ENCODE data around the gene PSTPIP2. TPM values are rescaled to one million over a fixed set of nuclear protein-coding genes. Genes with fewer than 3 reads are reported as not detected.

PSTPIP2 gene
- total and polyA plus RNA-seq, 2 of the 13 experiments (the other 11 are each of a cell fraction or from before 2014, with no cell fraction given): 0.25 to 0.27 TPM

- TF ChIP-seq, protein P1, sequence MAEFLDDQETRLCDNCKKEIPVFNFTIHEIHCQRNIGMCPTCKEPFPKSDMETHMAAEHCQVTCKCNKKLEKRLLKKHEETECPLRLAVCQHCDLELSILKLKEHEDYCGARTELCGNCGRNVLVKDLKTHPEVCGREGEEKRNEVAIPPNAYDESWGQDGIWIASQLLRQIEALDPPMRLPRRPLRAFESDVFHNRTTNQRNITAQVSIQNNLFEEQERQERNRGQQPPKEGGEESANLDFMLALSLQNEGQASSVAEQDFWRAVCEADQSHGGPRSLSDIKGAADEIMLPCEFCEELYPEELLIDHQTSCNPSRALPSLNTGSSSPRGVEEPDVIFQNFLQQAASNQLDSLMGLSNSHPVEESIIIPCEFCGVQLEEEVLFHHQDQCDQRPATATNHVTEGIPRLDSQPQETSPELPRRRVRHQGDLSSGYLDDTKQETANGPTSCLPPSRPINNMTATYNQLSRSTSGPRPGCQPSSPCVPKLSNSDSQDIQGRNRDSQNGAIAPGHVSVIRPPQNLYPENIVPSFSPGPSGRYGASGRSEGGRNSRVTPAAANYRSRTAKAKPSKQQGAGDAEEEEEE (CRISPR knock-in tag; IDR thresholded peaks at IDR 0.05; ENCODE audit: borderline replicate concordance): peak; percentile 80; the same call in 1 of the 2 replicates
- peak; percentile 60 for TF ChIP-seq GATAD2A (CRISPR knock-in tag; IDR thresholded peaks at IDR 0.05)
- no peak for TF ChIP-seq SP140L (CRISPR knock-in tag; IDR thresholded peaks at IDR 0.05; ENCODE audit: borderline replicate concordance)
- TF ChIP-seq SP4 (CRISPR knock-in tag; IDR thresholded peaks at IDR 0.05): peak; percentile 96
- TF ChIP-seq, protein P2, sequence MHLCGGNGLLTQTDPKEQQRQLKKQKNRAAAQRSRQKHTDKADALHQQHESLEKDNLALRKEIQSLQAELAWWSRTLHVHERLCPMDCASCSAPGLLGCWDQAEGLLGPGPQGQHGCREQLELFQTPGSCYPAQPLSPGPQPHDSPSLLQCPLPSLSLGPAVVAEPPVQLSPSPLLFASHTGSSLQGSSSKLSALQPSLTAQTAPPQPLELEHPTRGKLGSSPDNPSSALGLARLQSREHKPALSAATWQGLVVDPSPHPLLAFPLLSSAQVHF (CRISPR knock-in tag; IDR thresholded peaks at IDR 0.05): no peak
- TF ChIP-seq ZBTB21 (CRISPR knock-in tag; IDR thresholded peaks at IDR 0.05): no peak
- TF ChIP-seq, protein P3, sequence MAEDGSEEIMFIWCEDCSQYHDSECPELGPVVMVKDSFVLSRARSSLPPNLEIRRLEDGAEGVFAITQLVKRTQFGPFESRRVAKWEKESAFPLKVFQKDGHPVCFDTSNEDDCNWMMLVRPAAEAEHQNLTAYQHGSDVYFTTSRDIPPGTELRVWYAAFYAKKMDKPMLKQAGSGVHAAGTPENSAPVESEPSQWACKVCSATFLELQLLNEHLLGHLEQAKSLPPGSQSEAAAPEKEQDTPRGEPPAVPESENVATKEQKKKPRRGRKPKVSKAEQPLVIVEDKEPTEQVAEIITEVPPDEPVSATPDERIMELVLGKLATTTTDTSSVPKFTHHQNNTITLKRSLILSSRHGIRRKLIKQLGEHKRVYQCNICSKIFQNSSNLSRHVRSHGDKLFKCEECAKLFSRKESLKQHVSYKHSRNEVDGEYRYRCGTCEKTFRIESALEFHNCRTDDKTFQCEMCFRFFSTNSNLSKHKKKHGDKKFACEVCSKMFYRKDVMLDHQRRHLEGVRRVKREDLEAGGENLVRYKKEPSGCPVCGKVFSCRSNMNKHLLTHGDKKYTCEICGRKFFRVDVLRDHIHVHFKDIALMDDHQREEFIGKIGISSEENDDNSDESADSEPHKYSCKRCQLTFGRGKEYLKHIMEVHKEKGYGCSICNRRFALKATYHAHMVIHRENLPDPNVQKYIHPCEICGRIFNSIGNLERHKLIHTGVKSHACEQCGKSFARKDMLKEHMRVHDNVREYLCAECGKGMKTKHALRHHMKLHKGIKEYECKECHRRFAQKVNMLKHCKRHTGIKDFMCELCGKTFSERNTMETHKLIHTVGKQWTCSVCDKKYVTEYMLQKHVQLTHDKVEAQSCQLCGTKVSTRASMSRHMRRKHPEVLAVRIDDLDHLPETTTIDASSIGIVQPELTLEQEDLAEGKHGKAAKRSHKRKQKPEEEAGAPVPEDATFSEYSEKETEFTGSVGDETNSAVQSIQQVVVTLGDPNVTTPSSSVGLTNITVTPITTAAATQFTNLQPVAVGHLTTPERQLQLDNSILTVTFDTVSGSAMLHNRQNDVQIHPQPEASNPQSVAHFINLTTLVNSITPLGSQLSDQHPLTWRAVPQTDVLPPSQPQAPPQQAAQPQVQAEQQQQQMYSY (CRISPR knock-in tag; IDR thresholded peaks at IDR 0.05): no peak; the same call in 1 of the 2 replicates
- TF ChIP-seq MED13 (CRISPR knock-in tag; IDR thresholded peaks at IDR 0.05): no peak
- TF ChIP-seq, protein P4, sequence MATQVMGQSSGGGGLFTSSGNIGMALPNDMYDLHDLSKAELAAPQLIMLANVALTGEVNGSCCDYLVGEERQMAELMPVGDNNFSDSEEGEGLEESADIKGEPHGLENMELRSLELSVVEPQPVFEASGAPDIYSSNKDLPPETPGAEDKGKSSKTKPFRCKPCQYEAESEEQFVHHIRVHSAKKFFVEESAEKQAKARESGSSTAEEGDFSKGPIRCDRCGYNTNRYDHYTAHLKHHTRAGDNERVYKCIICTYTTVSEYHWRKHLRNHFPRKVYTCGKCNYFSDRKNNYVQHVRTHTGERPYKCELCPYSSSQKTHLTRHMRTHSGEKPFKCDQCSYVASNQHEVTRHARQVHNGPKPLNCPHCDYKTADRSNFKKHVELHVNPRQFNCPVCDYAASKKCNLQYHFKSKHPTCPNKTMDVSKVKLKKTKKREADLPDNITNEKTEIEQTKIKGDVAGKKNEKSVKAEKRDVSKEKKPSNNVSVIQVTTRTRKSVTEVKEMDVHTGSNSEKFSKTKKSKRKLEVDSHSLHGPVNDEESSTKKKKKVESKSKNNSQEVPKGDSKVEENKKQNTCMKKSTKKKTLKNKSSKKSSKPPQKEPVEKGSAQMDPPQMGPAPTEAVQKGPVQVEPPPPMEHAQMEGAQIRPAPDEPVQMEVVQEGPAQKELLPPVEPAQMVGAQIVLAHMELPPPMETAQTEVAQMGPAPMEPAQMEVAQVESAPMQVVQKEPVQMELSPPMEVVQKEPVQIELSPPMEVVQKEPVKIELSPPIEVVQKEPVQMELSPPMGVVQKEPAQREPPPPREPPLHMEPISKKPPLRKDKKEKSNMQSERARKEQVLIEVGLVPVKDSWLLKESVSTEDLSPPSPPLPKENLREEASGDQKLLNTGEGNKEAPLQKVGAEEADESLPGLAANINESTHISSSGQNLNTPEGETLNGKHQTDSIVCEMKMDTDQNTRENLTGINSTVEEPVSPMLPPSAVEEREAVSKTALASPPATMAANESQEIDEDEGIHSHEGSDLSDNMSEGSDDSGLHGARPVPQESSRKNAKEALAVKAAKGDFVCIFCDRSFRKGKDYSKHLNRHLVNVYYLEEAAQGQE (IDR thresholded peaks at IDR 0.05; ENCODE audit: borderline replicate concordance in 1 of 2, low read depth in 1 of 2, low read length in 2 of 2): no peak
- TF ChIP-seq, protein P5, sequence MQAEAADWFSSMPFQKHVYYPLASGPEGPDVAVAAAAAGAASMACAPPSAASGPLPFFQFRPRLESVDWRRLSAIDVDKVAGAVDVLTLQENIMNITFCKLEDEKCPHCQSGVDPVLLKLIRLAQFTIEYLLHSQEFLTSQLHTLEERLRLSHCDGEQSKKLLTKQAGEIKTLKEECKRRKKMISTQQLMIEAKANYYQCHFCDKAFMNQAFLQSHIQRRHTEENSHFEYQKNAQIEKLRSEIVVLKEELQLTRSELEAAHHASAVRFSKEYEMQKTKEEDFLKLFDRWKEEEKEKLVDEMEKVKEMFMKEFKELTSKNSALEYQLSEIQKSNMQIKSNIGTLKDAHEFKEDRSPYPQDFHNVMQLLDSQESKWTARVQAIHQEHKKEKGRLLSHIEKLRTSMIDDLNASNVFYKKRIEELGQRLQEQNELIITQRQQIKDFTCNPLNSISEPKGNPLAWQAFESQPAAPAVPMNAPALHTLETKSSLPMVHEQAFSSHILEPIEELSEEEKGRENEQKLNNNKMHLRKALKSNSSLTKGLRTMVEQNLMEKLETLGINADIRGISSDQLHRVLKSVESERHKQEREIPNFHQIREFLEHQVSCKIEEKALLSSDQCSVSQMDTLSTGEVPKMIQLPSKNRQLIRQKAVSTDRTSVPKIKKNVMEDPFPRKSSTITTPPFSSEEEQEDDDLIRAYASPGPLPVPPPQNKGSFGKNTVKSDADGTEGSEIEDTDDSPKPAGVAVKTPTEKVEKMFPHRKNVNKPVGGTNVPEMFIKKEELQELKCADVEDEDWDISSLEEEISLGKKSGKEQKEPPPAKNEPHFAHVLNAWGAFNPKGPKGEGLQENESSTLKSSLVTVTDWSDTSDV (CRISPR knock-in tag; IDR thresholded peaks at IDR 0.05): no peak
- peak; percentile 68; the same call in 1 of the 3 replicates for TF ChIP-seq MXI1 (IDR thresholded peaks at IDR 0.05; ENCODE audit: borderline replicate concordance, low read depth, low read length)
- no peak for TF ChIP-seq ZNF296 (CRISPR knock-in tag; conservative IDR thresholded peaks at IDR 0.05)
- TF ChIP-seq NFE2 (CRISPR knock-in tag; IDR thresholded peaks at IDR 0.05): no peak
- TF ChIP-seq ZNF451 (CRISPR knock-in tag; IDR thresholded peaks at IDR 0.05): 0 out of 2 replicates have a peak, but pooled peaks have one; percentile 64
- no peak for TF ChIP-seq ZSCAN22 (CRISPR knock-in tag; IDR thresholded peaks at IDR 0.05)
- TF ChIP-seq NPAS2 (CRISPR knock-in tag; IDR thresholded peaks at IDR 0.05; ENCODE audit: borderline replicate concordance): no peak
- TF ChIP-seq ZNF616 (CRISPR knock-in tag; IDR thresholded peaks at IDR 0.05; ENCODE audit: low read depth): no peak
Observed at GRCh38 chr18:45967007-45967706, 104.9 kb downstream of the PSTPIP2 start, which contains the start of gene EPG5 (continued).

All from HepG2 (cell line).